OCI-LY1 (cell line): ENCODE results near the gene KDM4B.

Experiments used
- H2AFZ ChIP-seq: fragments of 200-600 bp; sonication (generic), shearing (Covaris generic); 2 replicates; pipeline ENCODE4 v1.6.0; 2014; ENCODE audit warnings: antibody characterized with exemption, mild to moderate bottlenecking, low read length
- H3F3A ChIP-seq: fragments of 200-600 bp; sonication (generic), shearing (Covaris generic); 2 replicates; pipeline ENCODE4 v1.6.0; 2014; ENCODE audit warnings: mild to moderate bottlenecking, antibody characterized with exemption, low read length, moderate library complexity; ENCODE audit not compliant: insufficient read depth
- H3K27ac ChIP-seq: fragments of 200-600 bp; sonication (generic); 2 replicates; pipeline ENCODE4 v1.5.1; 2014; ENCODE audit warnings: low read length, mixed run types, mild to moderate bottlenecking, low read depth; ENCODE audit not compliant: poor library complexity, severe bottlenecking
- H3K27me3 ChIP-seq: fragments of 200-600 bp; sonication (generic); 2 replicates; pipeline ENCODE4 v1.6.0; 2014; ENCODE audit warnings: antibody characterized with exemption, mild to moderate bottlenecking, low read length, moderate library complexity; ENCODE audit not compliant: insufficient read depth
- H3K36me3 ChIP-seq: fragments of 200-600 bp; sonication (generic); 2 replicates; pipeline ENCODE4 v1.6.1; 2014; ENCODE audit warnings: mild to moderate bottlenecking, antibody characterized with exemption, low read length, moderate library complexity, mixed read lengths; ENCODE audit not compliant: insufficient read depth
- H3K4me1 ChIP-seq: fragments of 200-600 bp; sonication (generic); 2 replicates; pipeline ENCODE4 v1.5.1; 2014; ENCODE audit warnings: mild to moderate bottlenecking, low read length, moderate library complexity; ENCODE audit not compliant: insufficient read depth, severe bottlenecking
- H3K4me2 ChIP-seq: fragments of 200-600 bp; sonication (generic), shearing (Covaris generic); 2 replicates; pipeline ENCODE4 v1.6.1; 2014; ENCODE audit warnings: low read length
- H3K4me3 ChIP-seq: fragments of 200-600 bp; sonication (generic); 2 replicates; pipeline ENCODE4 v1.5.1; 2014; ENCODE audit warnings: low read length, low read depth, mild to moderate bottlenecking, mixed read lengths; ENCODE audit not compliant: poor library complexity, severe bottlenecking
- H3K79me2 ChIP-seq: fragments of 200-600 bp; shearing (Covaris generic); 2 replicates; pipeline ENCODE4 v1.6.1; 2016; ENCODE audit warnings: mixed run types, low read length, mixed read lengths; ENCODE audit not compliant: insufficient read depth
- H3K9ac ChIP-seq: fragments of 200-600 bp; sonication (generic), shearing (Covaris generic); 2 replicates; pipeline ENCODE4 v1.6.1; 2014; ENCODE audit warnings: mild to moderate bottlenecking, low read length, mixed read lengths
- H3K9me2 ChIP-seq: fragments of 200-600 bp; sonication (generic), shearing (Covaris generic); 2 replicates; pipeline ENCODE4 v1.6.1; 2014; ENCODE audit warnings: low read depth, mild to moderate bottlenecking, low read length, mixed read lengths
- H3K9me3 ChIP-seq: fragments of 200-600 bp; shearing (Covaris generic); 2 replicates; pipeline ENCODE4 v1.6.1; 2014; ENCODE audit warnings: low read length, mixed read lengths
- H4K20me1 ChIP-seq: fragments of 200-600 bp; sonication (generic), shearing (Covaris generic); 2 replicates; pipeline ENCODE4 v1.6.0; 2016; ENCODE audit warnings: mild to moderate bottlenecking, low read length; ENCODE audit not compliant: insufficient read depth
- EZH2 ChIP-seq: fragments of 200-600 bp; sonication (generic), shearing (Covaris generic); IDR thresholded peaks from 2 replicates; pipeline ENCODE4 v1.8.0; 2017; ENCODE audit warnings: borderline replicate concordance, mixed run types, mild to moderate bottlenecking, antibody characterized with exemption, low read length, moderate library complexity, mixed read lengths
- TF ChIP-seq, protein P1 (sequence below): fragments of 200-600 bp; sonication (generic), shearing (Covaris generic); IDR thresholded peaks from 2 replicates; pipeline ENCODE4 v1.5.1; 2017; ENCODE audit warnings: mild to moderate bottlenecking, antibody characterized with exemption, low read length, moderate library complexity, mixed read lengths

The KDM4B gene

DNA sequence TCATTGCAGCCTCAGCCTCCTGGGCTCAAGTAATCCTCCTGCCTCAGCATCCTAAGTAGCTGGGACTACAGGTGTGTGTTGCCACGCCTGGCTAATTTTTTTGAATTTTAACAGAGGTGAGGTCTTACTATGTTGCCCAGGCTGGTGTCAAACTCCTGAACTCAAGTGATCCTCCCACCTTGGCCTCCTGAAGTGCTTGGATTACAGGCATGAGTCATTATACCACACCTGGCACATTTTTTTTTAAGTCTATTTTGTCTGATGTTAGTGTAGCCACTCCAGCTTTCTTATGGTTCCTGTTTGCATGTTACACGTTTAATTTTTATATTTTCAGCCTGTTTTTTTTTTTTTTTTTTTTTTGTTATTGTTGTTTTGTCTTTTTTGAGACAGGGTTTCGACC lies 24.8 kb downstream of the KDM4B start:
- H2AFZ ChIP-seq, result no peak overlapping the region
- H3K9me3 ChIP-seq, result no peaks in the 10 kb centered on the region
- H3K9me2 ChIP-seq, result no peaks in the 10 kb centered on the region
- H4K20me1 ChIP-seq, result peaks cover 4% of the 10 kb centered on the region; the same call in 1 of the 2 replicates
- H3K36me3 ChIP-seq, result peaks cover 10% of the 10 kb centered on the region; the same call in 1 of the 2 replicates
- no peak overlapping the region for H3K4me3 ChIP-seq
- no peak for TF ChIP-seq EZH2
- TF ChIP-seq, protein P1, sequence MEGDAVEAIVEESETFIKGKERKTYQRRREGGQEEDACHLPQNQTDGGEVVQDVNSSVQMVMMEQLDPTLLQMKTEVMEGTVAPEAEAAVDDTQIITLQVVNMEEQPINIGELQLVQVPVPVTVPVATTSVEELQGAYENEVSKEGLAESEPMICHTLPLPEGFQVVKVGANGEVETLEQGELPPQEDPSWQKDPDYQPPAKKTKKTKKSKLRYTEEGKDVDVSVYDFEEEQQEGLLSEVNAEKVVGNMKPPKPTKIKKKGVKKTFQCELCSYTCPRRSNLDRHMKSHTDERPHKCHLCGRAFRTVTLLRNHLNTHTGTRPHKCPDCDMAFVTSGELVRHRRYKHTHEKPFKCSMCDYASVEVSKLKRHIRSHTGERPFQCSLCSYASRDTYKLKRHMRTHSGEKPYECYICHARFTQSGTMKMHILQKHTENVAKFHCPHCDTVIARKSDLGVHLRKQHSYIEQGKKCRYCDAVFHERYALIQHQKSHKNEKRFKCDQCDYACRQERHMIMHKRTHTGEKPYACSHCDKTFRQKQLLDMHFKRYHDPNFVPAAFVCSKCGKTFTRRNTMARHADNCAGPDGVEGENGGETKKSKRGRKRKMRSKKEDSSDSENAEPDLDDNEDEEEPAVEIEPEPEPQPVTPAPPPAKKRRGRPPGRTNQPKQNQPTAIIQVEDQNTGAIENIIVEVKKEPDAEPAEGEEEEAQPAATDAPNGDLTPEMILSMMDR, result no peak
- H3K4me2 ChIP-seq, result no peak overlapping the region
- H3K27ac ChIP-seq, result no peak overlapping the region
- peaks cover 3% of the 10 kb centered on the region for H3K4me1 ChIP-seq
- no peaks in the 10 kb centered on the region for H3K27me3 ChIP-seq
- H3K9ac ChIP-seq, result no peak overlapping the region
- peaks cover 22% of the 10 kb centered on the region for H3K79me2 ChIP-seq
- H3F3A ChIP-seq, result no peaks in the 10 kb centered on the region

DNA sequence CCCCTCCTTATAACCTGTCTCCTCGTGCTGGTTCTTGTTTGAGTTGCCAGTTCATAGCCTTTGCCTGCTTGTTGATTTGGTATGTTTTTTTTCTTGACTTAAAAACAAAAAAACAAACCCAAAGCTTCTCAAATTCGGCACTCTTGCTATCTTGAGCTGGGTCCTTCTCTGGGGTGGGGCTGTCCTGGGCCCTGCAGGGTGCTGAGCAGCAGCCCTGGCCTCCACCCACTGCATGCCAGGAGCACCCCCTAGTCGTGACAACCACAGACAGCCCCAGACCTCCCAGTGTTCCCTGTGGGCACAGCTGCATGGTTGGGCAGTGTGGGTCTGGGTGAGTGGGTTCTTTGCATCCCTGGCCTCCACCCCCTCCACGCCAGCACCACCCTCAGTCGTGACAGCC lies 27.8 kb downstream of the KDM4B start:
- Histone ChIP-seq H3K9me3 (no peaks in the 10 kb centered on the region), H3K4me1 (no peaks in the 10 kb centered on the region), H3K9ac (no peak overlapping the region), H3K27me3 (no peaks in the 10 kb centered on the region), H3K36me3 (peaks cover 10% of the 10 kb centered on the region; the same call in 1 of the 2 replicates), H3K79me2 (peaks cover 10% of the 10 kb centered on the region), H2AFZ (no peak overlapping the region), H3F3A (no peaks in the 10 kb centered on the region), H4K20me1 (peaks cover 4% of the 10 kb centered on the region; the same call in 1 of the 2 replicates), H3K27ac (no peak overlapping the region), H3K9me2 (no peaks in the 10 kb centered on the region), H3K4me3 (no peak overlapping the region), H3K4me2 (no peak overlapping the region)
- no peak for TF ChIP-seq EZH2
- TF ChIP-seq, protein P1, result no peak

DNA sequence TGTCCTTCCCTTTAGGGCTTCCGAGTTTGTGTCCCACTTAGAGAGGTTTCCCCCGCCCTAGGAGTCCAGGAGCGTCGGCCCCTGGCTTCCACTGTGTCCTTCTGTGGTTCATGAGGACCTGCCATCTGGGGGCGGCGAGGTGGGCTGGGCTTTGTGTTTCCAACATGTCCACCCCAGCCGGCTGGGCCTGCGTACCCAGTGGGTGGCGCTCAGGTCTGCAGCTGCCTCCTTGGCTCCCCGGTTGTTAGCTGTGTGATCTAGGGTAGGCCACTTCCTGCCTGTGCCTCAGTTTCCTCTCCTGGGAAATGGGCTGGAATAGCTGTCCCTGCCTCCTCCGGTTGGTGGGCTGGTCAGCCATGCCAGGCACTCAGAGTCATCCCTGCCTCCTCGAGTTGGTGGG lies 28.4 kb downstream of the KDM4B start:
- no peak overlapping the region for H2AFZ ChIP-seq
- peaks cover 5% of the 10 kb centered on the region; the same call in 1 of the 2 replicates for H3K79me2 ChIP-seq
- no peak for TF ChIP-seq EZH2
- TF ChIP-seq, protein P1, result no peak

More for the DNA sequence above, 28.4 kb downstream of the KDM4B start:
- no peaks in the 10 kb centered on the region for H3F3A ChIP-seq
- H3K9ac ChIP-seq, result no peak overlapping the region
- no peak overlapping the region for H3K4me3 ChIP-seq
- no peak overlapping the region for H3K27ac ChIP-seq
- H3K27me3 ChIP-seq, result no peaks in the 10 kb centered on the region
- H3K9me3 ChIP-seq, result no peaks in the 10 kb centered on the region
- H3K4me2 ChIP-seq, result no peak overlapping the region
- peaks cover 4% of the 10 kb centered on the region; the same call in 1 of the 2 replicates for H4K20me1 ChIP-seq
- peaks cover 10% of the 10 kb centered on the region; the same call in 1 of the 2 replicates for H3K36me3 ChIP-seq
- H3K9me2 ChIP-seq, result no peaks in the 10 kb centered on the region
- H3K4me1 ChIP-seq, result no peaks in the 10 kb centered on the region
